Activated CD4-positive, CD25-positive, alpha-beta regulatory T cell (primary cell): ENCODE data around the gene RXRA.

Experiments
- DNase-seq, 4 experiments: peaks; one replicate each; lab custom pipeline; 2025; lab: John Stamatoyannopoulos, UW

Gene RXRA

GRCh38 chr9:134324359-134325095, 1.7 kb upstream of the RXRA start:
- DNase-seq = no peak

GRCh38 chr9:134325096-134325812, 1.0 kb upstream of the RXRA start:
- no peak for DNase-seq

- DNase-seq = no peak
Measured at GRCh38 chr9:134326724-134327601, 708 bp downstream of the RXRA start.

GRCh38 chr9:134327671-134328231, 1.5 kb downstream of the RXRA start:
- DNase-seq = no peak

GRCh38 chr9:134328341-134328840, 2.1 kb downstream of the RXRA start:
- DNase-seq = no peak

GRCh38 chr9:134328841-134329575, 2.8 kb downstream of the RXRA start:
- DNase-seq = no peak

- no peak for DNase-seq
Measured at GRCh38 chr9:134329576-134329855, 3.3 kb downstream of the RXRA start.

GRCh38 chr9:134329886-134330285, 3.6 kb downstream of the RXRA start:
- DNase-seq = no peak

- no peak for DNase-seq
Measured at GRCh38 chr9:134330590-134330989, 4.3 kb downstream of the RXRA start.

GRCh38 chr9:134331186-134332025, 5.2 kb downstream of the RXRA start:
- no peak for DNase-seq

GRCh38 chr9:134332266-134332665, 6.0 kb downstream of the RXRA start:
- no peak for DNase-seq

- no peak for DNase-seq
Measured at GRCh38 chr9:134332841-134333233, 6.6 kb downstream of the RXRA start.

GRCh38 chr9:134333234-134333873, 7.1 kb downstream of the RXRA start:
- no peak for DNase-seq

GRCh38 chr9:134333874-134334581, 7.8 kb downstream of the RXRA start:
- no peak for DNase-seq

GRCh38 chr9:134335061-134335460, 8.8 kb downstream of the RXRA start:
- no peak for DNase-seq

- no peak for DNase-seq
Measured at GRCh38 chr9:134335486-134336220, 9.4 kb downstream of the RXRA start.

GRCh38 chr9:134336228-134336627, 10.0 kb downstream of the RXRA start:
- DNase-seq = no peak

GRCh38 chr9:134336924-134337323, 10.7 kb downstream of the RXRA start:
- no peak for DNase-seq

- no peak for DNase-seq
Measured at GRCh38 chr9:134337469-134337868, 11.2 kb downstream of the RXRA start.
